ENCODE results near the gene C6. TPM values are rescaled to one million over a fixed set of nuclear protein-coding genes. Genes with fewer than 3 reads are reported as not detected.
"Not testable (repeated sequence)": the region's sequence is repeated elsewhere in the genome, so short reads cannot be mapped to it uniquely, and the experiment has no call there.

Gene C6
- total RNA-seq, 2 experiments from 2014 or later: not detected

GRCh38 chr5:41223962-41224361 is 10.6 kb upstream of the C6 start:
- no peak for ATAC-seq
- H3K9me3 Mint-ChIP-seq (ENCODE audit: low read depth): peaks cover 5% of the 10 kb centered on the region
- H3K36me3 Mint-ChIP-seq (ENCODE audit: low read depth): no peaks in the 10 kb centered on the region
- no peaks in the 10 kb centered on the region for H3K4me1 Mint-ChIP-seq
- ChIA-PET POLR2A (no interaction called here), CTCF (no interaction called here)
- no peak for DNase-seq
- no peaks in the 10 kb centered on the region for H3K27me3 Mint-ChIP-seq
- intact Hi-C loops (cut with DNase I, micrococcal nuclease): no loop called here
- H3K4me3 Mint-ChIP-seq: no peak overlapping the region
- no peak overlapping the region for H3K27ac Mint-ChIP-seq

GRCh38 chr5:41219658-41220269 is 6.4 kb upstream of the C6 start:
- ATAC-seq: no peak
- ChIA-PET POLR2A (no interaction called here), CTCF (no interaction called here)
- Mint-ChIP-seq H3K27ac (no peak overlapping the region), H3K27me3 (peaks cover 2% of the 10 kb centered on the region), H3K36me3 (ENCODE audit: low read depth) (no peaks in the 10 kb centered on the region), H3K9me3 (ENCODE audit: low read depth) (no peaks in the 10 kb centered on the region), H3K4me3 (no peak overlapping the region), H3K4me1 (no peaks in the 10 kb centered on the region)
- intact Hi-C loops (cut with DNase I, micrococcal nuclease): no loop called here
- DNase-seq: no peak

- Mint-ChIP-seq H3K9me3 (ENCODE audit: low read depth) (no peaks in the 10 kb centered on the region), H3K4me1 (no peaks in the 10 kb centered on the region), H3K36me3 (ENCODE audit: low read depth) (no peaks in the 10 kb centered on the region), H3K27ac (no peak overlapping the region), H3K4me3 (no peak overlapping the region), H3K27me3 (peaks cover 2% of the 10 kb centered on the region)
- no peak for ATAC-seq
- ChIA-PET POLR2A (no interaction called here), CTCF (no interaction called here)
- DNase-seq: no peak
- intact Hi-C loops (cut with DNase I, micrococcal nuclease): no loop called here
These were observed 5.8 kb upstream of the C6 start for GRCh38 chr5:41218929-41219657.

GRCh38 chr5:41214182-41214581 is 850 bp upstream of the C6 start:
- Mint-ChIP-seq H3K4me3 (no peak overlapping the region), H3K4me1 (no peaks in the 10 kb centered on the region), H3K27ac (no peak overlapping the region), H3K36me3 (ENCODE audit: low read depth) (no peaks in the 10 kb centered on the region), H3K27me3 (peaks cover 2% of the 10 kb centered on the region), H3K9me3 (ENCODE audit: low read depth) (peaks cover 3% of the 10 kb centered on the region)
- no peak for ATAC-seq
- intact Hi-C loops (cut with DNase I, micrococcal nuclease): no loop called here
- no peak for DNase-seq
- POLR2A ChIA-PET: no interaction called here
- CTCF ChIA-PET: no interaction called here

- Mint-ChIP-seq H3K36me3 (ENCODE audit: low read depth) (no peaks in the 10 kb centered on the region), H3K27ac (no peak overlapping the region), H3K4me1 (no peaks in the 10 kb centered on the region), H3K9me3 (ENCODE audit: low read depth) (peaks cover 3% of the 10 kb centered on the region), H3K4me3 (no peak overlapping the region), H3K27me3 (peaks cover 2% of the 10 kb centered on the region)
- POLR2A ChIA-PET: no interaction called here
- CTCF ChIA-PET: no interaction called here
- ATAC-seq: no peak
- no peak for DNase-seq
- intact Hi-C loops (cut with DNase I, micrococcal nuclease): no loop called here
These were observed 397 bp downstream of the C6 start for GRCh38 chr5:41212935-41213334.

GRCh38 chr5:41211417-41211816 is 1.9 kb downstream of the C6 start:
- ChIA-PET POLR2A (no interaction called here), CTCF (no interaction called here)
- Mint-ChIP-seq H3K27me3 (no peaks in the 10 kb centered on the region), H3K4me1 (no peaks in the 10 kb centered on the region), H3K9me3 (ENCODE audit: low read depth) (peaks cover 4% of the 10 kb centered on the region), H3K36me3 (ENCODE audit: low read depth) (no peaks in the 10 kb centered on the region), H3K4me3 (no peak overlapping the region), H3K27ac (no peak overlapping the region)
- intact Hi-C loops (cut with DNase I, micrococcal nuclease): no loop called here
- DNase-seq (no peak), ATAC-seq (no peak)

- POLR2A ChIA-PET; CTCF ChIA-PET; H3K36me3 Mint-ChIP-seq (ENCODE audit: low read depth); H3K4me1 Mint-ChIP-seq; H3K27ac Mint-ChIP-seq; DNase-seq; ATAC-seq; H3K9me3 Mint-ChIP-seq (ENCODE audit: low read depth); H3K27me3 Mint-ChIP-seq; intact Hi-C loops (cut with DNase I, micrococcal nuclease); H3K4me3 Mint-ChIP-seq: not testable (repeated sequence)
These were observed 7.9 kb downstream of the C6 start for GRCh38 chr5:41205475-41205874.

- Mint-ChIP-seq H3K4me1 (no peaks in the 10 kb centered on the region), H3K27ac (no peak overlapping the region), H3K27me3 (no peaks in the 10 kb centered on the region), H3K36me3 (ENCODE audit: low read depth) (no peaks in the 10 kb centered on the region), H3K4me3 (no peak overlapping the region), H3K9me3 (ENCODE audit: low read depth) (peaks cover 3% of the 10 kb centered on the region)
- ChIA-PET CTCF (no interaction called here), POLR2A (no interaction called here)
- intact Hi-C loops (cut with DNase I, micrococcal nuclease): no loop called here
- DNase-seq (no peak), ATAC-seq (no peak)
These were observed 10.3 kb downstream of the C6 start for GRCh38 chr5:41203033-41203432.

GRCh38 chr5:41201082-41201772 is 12.1 kb downstream of the C6 start:
- Mint-ChIP-seq H3K27ac (no peak overlapping the region), H3K36me3 (ENCODE audit: low read depth) (no peaks in the 10 kb centered on the region), H3K27me3 (no peaks in the 10 kb centered on the region), H3K4me3 (no peak overlapping the region), H3K4me1 (no peaks in the 10 kb centered on the region), H3K9me3 (ENCODE audit: low read depth) (peaks cover 2% of the 10 kb centered on the region)
- POLR2A ChIA-PET: no interaction called here
- no peak for ATAC-seq
- no peak for DNase-seq
- intact Hi-C loops (cut with DNase I, micrococcal nuclease): no loop called here
- CTCF ChIA-PET: no interaction called here

GRCh38 chr5:41200506-41200905 is 12.8 kb downstream of the C6 start:
- Mint-ChIP-seq H3K27ac (no peak overlapping the region), H3K4me1 (no peaks in the 10 kb centered on the region), H3K9me3 (ENCODE audit: low read depth) (peaks cover 2% of the 10 kb centered on the region), H3K36me3 (ENCODE audit: low read depth) (no peaks in the 10 kb centered on the region), H3K4me3 (no peak overlapping the region), H3K27me3 (no peaks in the 10 kb centered on the region)
- DNase-seq (no peak), ATAC-seq (no peak)
- ChIA-PET POLR2A (no interaction called here), CTCF (no interaction called here)
- intact Hi-C loops (cut with DNase I, micrococcal nuclease): no loop called here

GRCh38 chr5:41199660-41200059 is 13.7 kb downstream of the C6 start:
- H3K36me3 Mint-ChIP-seq (ENCODE audit: low read depth): no peaks in the 10 kb centered on the region
- no peaks in the 10 kb centered on the region for H3K4me1 Mint-ChIP-seq
- intact Hi-C loops (cut with DNase I, micrococcal nuclease): no loop called here
- no peak overlapping the region for H3K27ac Mint-ChIP-seq
- no peak overlapping the region for H3K4me3 Mint-ChIP-seq
- ATAC-seq: no peak
- no peak for DNase-seq
- ChIA-PET CTCF (no interaction called here), POLR2A (no interaction called here)
- no peaks in the 10 kb centered on the region for H3K27me3 Mint-ChIP-seq
- H3K9me3 Mint-ChIP-seq (ENCODE audit: low read depth): peaks cover 2% of the 10 kb centered on the region

GRCh38 chr5:41196197-41196596 is 17.1 kb downstream of the C6 start:
- H3K4me1 Mint-ChIP-seq: no peaks in the 10 kb centered on the region
- no peak overlapping the region for H3K27ac Mint-ChIP-seq
- ChIA-PET CTCF (no interaction called here), POLR2A (no interaction called here)
- no peak overlapping the region for H3K4me3 Mint-ChIP-seq
- DNase-seq: no peak
- ATAC-seq: no peak
- peaks cover 2% of the 10 kb centered on the region for H3K9me3 Mint-ChIP-seq (ENCODE audit: low read depth)
- no peaks in the 10 kb centered on the region for H3K27me3 Mint-ChIP-seq
- intact Hi-C loops (cut with DNase I, micrococcal nuclease): no loop called here
- no peaks in the 10 kb centered on the region for H3K36me3 Mint-ChIP-seq (ENCODE audit: low read depth)

All from activated CD4-positive, alpha-beta T cell treated with anti-CD3 and anti-CD28 coated beads for 36 hours (primary cell).